PC-3 (cell line): ENCODE data around the gene TNFSF13.

Experiments used
- EZH2 ChIP-seq: fragments of 300-600 bp; sonication (generic); IDR thresholded peaks from one replicate; pipeline ENCODE4 v1.6.1; 2017; ENCODE audit warnings: antibody characterized with exemption, mild to moderate bottlenecking, low read length; ENCODE audit not compliant: unreplicated experiment
- TF ChIP-seq, protein P1 (sequence below): fragments of 300-600 bp; sonication (generic); conservative IDR thresholded peaks from 2 replicates; pipeline ENCODE4 v1.5.1; 2017; ENCODE audit warnings: antibody characterized with exemption, low read depth, mild to moderate bottlenecking, low read length

GRCh38 chr17:7538050-7538449 lies 20.5 kb upstream of the TNFSF13 start:
- TF ChIP-seq, protein P1, sequence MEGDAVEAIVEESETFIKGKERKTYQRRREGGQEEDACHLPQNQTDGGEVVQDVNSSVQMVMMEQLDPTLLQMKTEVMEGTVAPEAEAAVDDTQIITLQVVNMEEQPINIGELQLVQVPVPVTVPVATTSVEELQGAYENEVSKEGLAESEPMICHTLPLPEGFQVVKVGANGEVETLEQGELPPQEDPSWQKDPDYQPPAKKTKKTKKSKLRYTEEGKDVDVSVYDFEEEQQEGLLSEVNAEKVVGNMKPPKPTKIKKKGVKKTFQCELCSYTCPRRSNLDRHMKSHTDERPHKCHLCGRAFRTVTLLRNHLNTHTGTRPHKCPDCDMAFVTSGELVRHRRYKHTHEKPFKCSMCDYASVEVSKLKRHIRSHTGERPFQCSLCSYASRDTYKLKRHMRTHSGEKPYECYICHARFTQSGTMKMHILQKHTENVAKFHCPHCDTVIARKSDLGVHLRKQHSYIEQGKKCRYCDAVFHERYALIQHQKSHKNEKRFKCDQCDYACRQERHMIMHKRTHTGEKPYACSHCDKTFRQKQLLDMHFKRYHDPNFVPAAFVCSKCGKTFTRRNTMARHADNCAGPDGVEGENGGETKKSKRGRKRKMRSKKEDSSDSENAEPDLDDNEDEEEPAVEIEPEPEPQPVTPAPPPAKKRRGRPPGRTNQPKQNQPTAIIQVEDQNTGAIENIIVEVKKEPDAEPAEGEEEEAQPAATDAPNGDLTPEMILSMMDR = no peak
- no peak for TF ChIP-seq EZH2
